ENCODE measurements around the gene NPTXR. TPM values are rescaled to one million over a fixed set of nuclear protein-coding genes. Genes with fewer than 3 reads are reported as not detected.

NPTXR gene
- polyA plus RNA-seq, 1 of the 3 experiments (the other 2 are of a cell fraction): 1.2 TPM

DNA sequence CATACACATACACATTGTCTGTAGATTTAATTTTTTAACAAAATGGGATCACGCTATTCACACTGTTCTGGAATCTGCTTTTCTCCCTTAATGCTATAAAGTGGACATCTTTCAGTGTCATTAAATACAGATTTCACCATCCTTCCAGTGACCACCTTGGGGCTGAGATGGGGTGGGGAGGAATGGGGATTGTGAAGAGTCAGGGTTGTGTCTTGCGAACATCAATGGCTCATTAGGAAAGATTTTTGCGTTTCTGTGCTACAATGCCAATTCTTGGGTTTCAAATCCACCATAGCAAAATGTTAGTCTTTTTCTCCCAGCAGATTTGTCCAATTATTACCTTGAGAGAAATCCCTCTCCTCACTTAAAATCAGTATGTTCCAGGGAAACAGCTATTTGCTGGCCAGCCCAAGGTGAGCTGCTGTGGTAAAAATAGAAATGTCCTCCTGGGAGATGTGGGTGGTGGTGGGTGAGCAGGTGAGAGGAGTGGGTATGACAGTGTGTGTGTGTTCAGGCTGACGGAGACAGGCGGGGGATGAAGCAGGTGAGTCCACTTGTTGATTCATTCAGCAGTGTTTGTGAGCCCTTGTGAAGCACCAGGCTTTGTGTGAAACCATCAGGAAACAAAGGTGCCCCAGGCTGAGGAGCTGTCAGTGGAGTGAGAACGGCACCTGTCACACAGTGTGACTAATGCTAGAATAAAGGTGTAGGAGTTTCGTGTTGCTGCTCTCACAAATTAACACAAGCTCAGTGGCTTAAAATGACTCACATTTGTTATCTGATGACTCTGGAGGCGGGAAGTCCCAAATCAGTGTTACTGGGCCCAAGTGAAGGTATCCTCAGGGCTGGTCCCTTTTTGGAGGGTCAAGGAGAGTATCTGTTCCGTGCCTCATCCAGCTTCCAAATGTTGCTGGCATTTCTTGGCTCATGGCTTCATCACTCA, 29.9 kb upstream of the NPTXR start:
- Histone ChIP-seq H3K27ac (ENCODE audit: low read depth in 2 of 2, low read length in 1 of 2) (peak overlapping the region in 1 of 2 experiments; percentile 92; a peak in 2 of 4 replicates), H3K4me3 (ENCODE audit: low read depth in 2 of 2, low read length in 1 of 2) (no peak overlapping the region; a peak in 1 of 4 replicates), H3K9me2 (no peaks in the 10 kb centered on the region), H3K27me3 (ENCODE audit: insufficient read depth) (no peaks in the 10 kb centered on the region), H3K4me2 (no peak overlapping the region), H3F3A (replicated peaks; ENCODE audit: insufficient read depth) (peaks cover 5% of the 10 kb centered on the region), H3K9me3 (no peaks in the 10 kb centered on the region), H3K4me1 (ENCODE audit: control insufficient read depth in 1 of 2, insufficient read depth in 2 of 2, low read depth in 1 of 2, low read length in 1 of 2) (peaks cover 0 to 5% of the 10 kb centered on the region in 2 experiments; a peak in 1 of 4 replicates), H4K20me1 (ENCODE audit: insufficient read depth) (0 out of 2 replicates have a peak, but pooled peaks cover 3% of the 10 kb centered on the region), H2AFZ (ENCODE audit: low read depth) (0 out of 2 replicates have a peak overlapping the region, but pooled peaks have one; percentile 78), H3K79me2 (ENCODE audit: insufficient read depth) (no peaks in the 10 kb centered on the region), H3K36me3 (replicated peaks in 1 of 2; ENCODE audit: control insufficient read depth in 1 of 2, insufficient read depth in 2 of 2, low read length in 1 of 2) (peaks cover 0 to 6% of the 10 kb centered on the region in 2 experiments), H3K9ac (no peak overlapping the region)
- 79% methylated on average over 8 of the region's 9 CpGs for WGBS (ENCODE audit: low lambda C conversion rate)
- no peak for DNase-seq
- ChIA-PET CTCF (interaction anchor here (1.0 kb wide), 1 partner anchor 53 kb away, joined by 3 read pairs; no protein-coding TSS in a partner anchor), POLR2A (no interaction called here)
- TF ChIP-seq JUND (IDR thresholded peaks at IDR 0.05) (no peak), FOSL2 (IDR thresholded peaks at IDR 0.05; ENCODE audit: borderline replicate concordance, low read depth) (no peak), RFX5 (IDR thresholded peaks at IDR 0.05; ENCODE audit: low read length) (no peak), TAF1 (IDR thresholded peaks at IDR 0.05; ENCODE audit: borderline replicate concordance, low read depth, low read length) (no peak), MXI1 (IDR thresholded peaks at IDR 0.05; ENCODE audit: low read depth, low read length) (no peak), TCF12 (IDR thresholded peaks at IDR 0.05) (no peak), EP300 (IDR thresholded peaks at IDR 0.05; ENCODE audit: borderline replicate concordance in 1 of 2, low read depth in 1 of 2, low read length in 1 of 2) (no peak), FOXJ3 (CRISPR knock-in tag; IDR thresholded peaks at IDR 0.05) (no peak)
- TF ChIP-seq, protein P1, sequence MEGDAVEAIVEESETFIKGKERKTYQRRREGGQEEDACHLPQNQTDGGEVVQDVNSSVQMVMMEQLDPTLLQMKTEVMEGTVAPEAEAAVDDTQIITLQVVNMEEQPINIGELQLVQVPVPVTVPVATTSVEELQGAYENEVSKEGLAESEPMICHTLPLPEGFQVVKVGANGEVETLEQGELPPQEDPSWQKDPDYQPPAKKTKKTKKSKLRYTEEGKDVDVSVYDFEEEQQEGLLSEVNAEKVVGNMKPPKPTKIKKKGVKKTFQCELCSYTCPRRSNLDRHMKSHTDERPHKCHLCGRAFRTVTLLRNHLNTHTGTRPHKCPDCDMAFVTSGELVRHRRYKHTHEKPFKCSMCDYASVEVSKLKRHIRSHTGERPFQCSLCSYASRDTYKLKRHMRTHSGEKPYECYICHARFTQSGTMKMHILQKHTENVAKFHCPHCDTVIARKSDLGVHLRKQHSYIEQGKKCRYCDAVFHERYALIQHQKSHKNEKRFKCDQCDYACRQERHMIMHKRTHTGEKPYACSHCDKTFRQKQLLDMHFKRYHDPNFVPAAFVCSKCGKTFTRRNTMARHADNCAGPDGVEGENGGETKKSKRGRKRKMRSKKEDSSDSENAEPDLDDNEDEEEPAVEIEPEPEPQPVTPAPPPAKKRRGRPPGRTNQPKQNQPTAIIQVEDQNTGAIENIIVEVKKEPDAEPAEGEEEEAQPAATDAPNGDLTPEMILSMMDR (IDR thresholded peaks at IDR 0.05): no peak

DNA sequence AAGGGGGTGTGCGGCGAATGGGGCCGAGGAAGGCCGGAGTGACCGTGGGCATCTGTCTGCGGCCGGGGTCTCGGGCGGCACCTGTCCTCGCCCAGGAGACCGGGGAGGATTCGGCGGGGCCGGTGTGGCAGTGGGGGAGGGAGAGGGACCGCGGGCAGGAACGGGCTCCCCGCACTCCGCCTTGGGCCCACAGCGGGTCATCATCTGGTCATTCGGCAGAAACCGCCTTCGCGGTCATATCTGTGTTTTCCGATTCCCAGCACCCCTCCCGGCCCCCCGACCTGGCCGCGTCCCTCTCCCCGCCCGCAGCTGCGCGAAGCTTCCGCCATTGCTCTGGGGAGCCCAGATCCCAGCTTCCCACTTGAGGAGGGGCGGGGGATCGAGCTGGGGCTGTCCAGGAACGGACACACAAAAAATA, 29.0 kb upstream of the NPTXR start:
- H3K27ac ChIP-seq (ENCODE audit: low read depth in 2 of 2, low read length in 1 of 2): peak overlapping the region in 1 of 2 experiments; percentile 92; a peak in 2 of 4 replicates
- H3K27me3 ChIP-seq (ENCODE audit: insufficient read depth): no peaks in the 10 kb centered on the region
- H2AFZ ChIP-seq (ENCODE audit: low read depth): peak overlapping the region; percentile 78; the same call in 1 of the 2 replicates
- CTCF ChIA-PET: interaction anchor here (1.2 kb wide), 1 partner anchor 11 kb away, joined by 3 read pairs; no protein-coding TSS in a partner anchor
- peaks cover 5% of the 10 kb centered on the region for H3F3A ChIP-seq (replicated peaks; ENCODE audit: insufficient read depth)
- H4K20me1 ChIP-seq (ENCODE audit: insufficient read depth): 0 out of 2 replicates have a peak, but pooled peaks cover 3% of the 10 kb centered on the region
- TF ChIP-seq SIN3A (IDR thresholded peaks at IDR 0.05; ENCODE audit: borderline replicate concordance, low read depth, low read length) (no peak), YY1 (IDR thresholded peaks at IDR 0.05; ENCODE audit: low read depth) (peak; percentile 40; the same call in 1 of the 2 replicates), RXRA (IDR thresholded peaks at IDR 0.05; ENCODE audit: borderline replicate concordance, low read depth) (no peak)
- peak overlapping the region; percentile 49 for H3K9ac ChIP-seq
- H3K4me2 ChIP-seq: peak overlapping the region; percentile 79
- H3K9me2 ChIP-seq: no peaks in the 10 kb centered on the region
- no peaks in the 10 kb centered on the region for H3K79me2 ChIP-seq (ENCODE audit: insufficient read depth)
- H3K9me3 ChIP-seq: no peaks in the 10 kb centered on the region
- peak overlapping the region; percentile 53 to 62 for H3K4me3 ChIP-seq (ENCODE audit: low read depth in 2 of 2, low read length in 1 of 2)
- peaks cover 0 to 5% of the 10 kb centered on the region in 2 experiments; a peak in 1 of 4 replicates for H3K4me1 ChIP-seq (ENCODE audit: control insufficient read depth in 1 of 2, insufficient read depth in 2 of 2, low read depth in 1 of 2, low read length in 1 of 2)
- H3K36me3 ChIP-seq (replicated peaks in 1 of 2; ENCODE audit: control insufficient read depth in 1 of 2, insufficient read depth in 2 of 2, low read length in 1 of 2): peaks cover 0 to 7% of the 10 kb centered on the region in 2 experiments
- POLR2A ChIA-PET: no interaction called here
- 4% methylated on average over 8 of the region's 37 CpGs for WGBS (ENCODE audit: low lambda C conversion rate)
- peak; percentile 75 for DNase-seq

Data from SK-N-SH (cell line).